ENCODE results near the gene SMIM22.
"Not testable (repeated sequence)": the region's sequence is repeated elsewhere in the genome, so short reads cannot be mapped to it uniquely, and the experiment has no call there.

The SMIM22 gene

DNA sequence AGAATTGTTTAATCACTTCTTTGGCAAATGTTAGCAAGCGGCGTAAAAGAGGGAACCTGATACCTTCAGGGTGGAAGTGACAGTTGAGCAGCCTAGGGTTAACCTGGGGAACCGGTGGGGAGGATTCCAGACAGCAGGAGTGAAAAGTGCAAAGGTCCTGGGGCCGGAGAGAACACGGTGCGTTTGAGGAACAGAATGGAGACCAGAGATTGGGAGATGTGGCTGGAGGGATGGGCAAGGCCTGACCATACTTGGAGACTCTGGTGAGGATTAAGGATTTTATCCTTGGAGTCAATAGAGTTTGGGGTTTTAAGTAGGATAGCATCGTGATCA, 25.9 kb upstream of the SMIM22 start:
- DNase-seq (ENCODE audit: low read depth), result no peak

DNA sequence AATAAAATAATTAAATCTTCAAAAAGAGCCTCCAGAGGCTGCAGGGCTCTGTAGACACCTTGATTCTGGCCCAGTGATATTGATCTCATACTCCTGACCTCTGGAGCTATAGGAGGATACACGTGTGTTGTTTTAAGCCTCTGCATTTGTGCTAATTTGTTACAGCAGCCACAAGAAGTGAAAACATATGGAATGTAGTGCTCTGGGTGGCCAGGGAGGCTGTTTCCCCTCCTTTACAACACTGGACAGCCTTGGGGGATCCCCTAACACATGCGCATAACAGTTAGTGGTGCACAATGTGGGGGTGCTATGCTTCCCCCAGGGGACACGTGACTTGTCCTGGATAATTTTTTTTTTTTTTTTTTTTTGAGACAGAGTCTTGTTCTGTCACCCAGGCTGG, 23.5 kb upstream of the SMIM22 start:
- DNase-seq (ENCODE audit: low read depth), result no peak

DNA sequence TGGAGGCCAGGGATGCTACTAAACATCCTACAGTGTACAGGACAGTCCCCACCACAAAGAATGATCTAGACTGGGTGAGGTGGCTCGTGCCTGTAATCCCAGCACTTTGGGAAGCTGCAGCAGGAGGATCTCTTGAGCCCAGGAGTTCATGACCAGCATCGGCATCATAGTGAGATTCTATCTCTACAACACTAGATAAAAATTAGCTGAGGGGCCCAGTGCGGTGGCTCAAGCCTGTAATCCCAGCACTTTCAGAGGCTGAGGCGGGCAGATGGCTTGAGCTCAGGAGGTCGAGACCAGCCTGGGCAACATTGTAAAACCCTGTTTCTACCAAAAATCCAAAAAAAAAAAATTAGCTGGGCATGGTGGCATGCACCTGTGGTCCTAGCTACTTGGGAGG, 22.8 kb upstream of the SMIM22 start:
- DNase-seq (ENCODE audit: low read depth), result no peak

DNA sequence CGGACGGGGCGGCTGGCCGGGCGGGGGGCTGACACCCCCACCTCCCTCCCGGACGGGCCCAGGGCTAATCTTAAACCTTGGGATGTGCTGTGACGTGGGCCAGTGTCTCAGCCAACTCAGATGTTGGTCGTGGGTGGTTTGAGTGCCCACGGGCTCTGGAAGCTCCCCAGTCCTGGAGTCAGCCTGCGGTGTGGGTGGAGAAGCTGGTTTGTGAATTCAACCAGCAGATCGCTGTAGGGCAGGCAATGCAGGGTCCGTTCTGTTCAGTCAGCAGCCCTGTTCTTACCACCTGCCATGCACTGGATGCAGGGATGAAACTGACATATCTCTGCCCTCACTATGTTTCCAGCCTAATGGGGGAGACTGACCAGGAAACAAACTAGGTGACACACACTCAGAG, 20.2 kb upstream of the SMIM22 start:
- no peak for DNase-seq (ENCODE audit: low read depth)

DNA sequence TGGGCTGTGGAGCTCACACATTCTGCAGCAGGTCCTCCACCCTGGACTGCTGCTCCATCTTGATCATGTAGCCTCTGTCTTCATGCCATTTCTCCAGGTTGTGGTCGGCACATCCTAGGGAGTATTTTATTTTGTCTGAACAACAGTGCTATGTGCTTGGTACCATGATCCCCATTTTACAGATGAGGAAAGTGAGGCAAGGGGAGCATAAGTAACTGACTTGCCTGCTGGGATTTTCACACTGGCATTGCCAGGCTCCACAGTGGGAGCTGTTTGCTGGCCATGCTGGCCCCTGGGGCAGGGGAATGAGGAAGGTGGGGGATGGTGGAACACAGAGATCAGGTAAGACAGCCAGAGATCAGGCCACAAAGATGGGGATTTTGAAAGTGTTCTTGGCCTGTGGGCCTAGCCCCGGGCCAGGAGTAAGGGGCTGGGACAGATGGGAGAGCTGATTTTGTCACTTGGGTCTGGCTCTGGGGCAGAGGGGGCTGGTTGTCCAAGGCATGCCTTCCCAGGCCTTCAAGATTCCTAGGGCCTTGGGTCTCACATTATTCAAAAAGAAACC, 18.9 kb upstream of the SMIM22 start:
- no peak for DNase-seq (ENCODE audit: low read depth)

DNA sequence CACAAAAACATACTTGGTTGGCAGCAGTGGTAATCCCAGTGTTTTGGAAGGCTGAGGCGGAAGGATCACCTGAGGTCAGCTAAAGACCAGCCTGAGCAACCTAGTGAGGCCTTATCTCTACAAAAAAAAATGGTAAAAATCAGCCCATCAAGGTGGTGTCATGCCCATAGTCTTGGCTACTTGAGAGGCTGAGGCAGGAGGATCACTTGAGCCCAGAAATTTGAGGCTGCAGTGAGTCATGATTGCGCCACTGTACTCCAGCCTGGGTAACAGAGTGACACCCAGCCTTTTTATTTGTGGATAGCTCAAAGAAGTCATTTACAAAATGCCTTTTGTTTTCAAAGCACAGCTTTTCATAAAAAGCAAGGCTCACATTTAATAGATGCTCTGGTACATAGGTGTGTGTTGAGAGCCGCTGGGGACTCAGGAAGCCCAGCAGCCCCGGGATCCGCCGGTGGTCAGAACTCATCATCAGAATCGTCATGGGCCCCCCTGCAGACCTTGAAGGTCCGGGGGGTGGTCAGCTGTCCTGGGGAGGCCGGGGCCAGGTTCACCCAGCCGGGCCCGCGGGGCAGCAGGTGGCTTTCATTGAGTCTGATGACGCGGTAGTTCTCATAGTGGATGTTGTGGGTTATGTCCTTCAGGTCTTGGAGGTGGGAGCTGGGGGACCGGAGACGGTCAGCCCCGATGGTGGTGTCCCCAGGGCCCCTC, 17.7 kb upstream of the SMIM22 start:
- no peak for DNase-seq (ENCODE audit: low read depth)

DNA sequence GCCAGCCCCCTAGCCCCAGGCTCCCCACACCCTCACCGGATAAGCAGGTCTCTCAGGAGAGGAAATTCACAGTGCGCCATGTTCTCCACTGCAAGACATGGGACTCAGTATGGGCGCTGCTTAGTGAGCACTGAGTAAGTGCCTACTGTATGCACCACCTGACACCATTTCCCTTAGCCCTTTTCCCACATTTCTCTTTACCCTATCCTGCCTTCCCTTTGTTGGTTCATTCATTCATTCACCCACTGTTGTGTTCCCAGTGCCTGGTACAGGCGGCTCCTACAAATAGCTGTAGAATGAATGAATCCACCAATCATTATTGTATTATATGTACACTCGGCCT, 17.1 kb upstream of the SMIM22 start:
- DNase-seq (ENCODE audit: low read depth), result no peak

DNA sequence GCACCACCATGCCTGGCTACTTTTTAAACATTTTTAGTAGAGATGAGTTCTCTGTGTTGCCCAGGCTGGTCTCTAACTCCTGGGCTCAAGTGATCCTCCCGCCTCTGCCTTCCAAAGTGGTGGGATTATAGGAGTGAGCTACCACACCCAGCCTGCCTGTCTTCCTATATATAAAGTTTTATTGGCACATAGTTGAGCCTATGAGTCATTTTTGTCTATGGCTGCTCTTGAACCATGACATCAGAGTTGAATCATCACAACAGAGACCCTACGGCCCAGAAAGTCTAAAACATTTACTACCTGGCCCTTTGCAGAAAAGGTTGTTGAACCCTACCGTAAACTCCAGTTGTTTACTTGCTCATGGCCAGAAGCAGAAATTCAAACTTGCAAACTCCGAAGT, 14.9 kb upstream of the SMIM22 start:
- DNase-seq (ENCODE audit: low read depth), result no peak

DNA sequence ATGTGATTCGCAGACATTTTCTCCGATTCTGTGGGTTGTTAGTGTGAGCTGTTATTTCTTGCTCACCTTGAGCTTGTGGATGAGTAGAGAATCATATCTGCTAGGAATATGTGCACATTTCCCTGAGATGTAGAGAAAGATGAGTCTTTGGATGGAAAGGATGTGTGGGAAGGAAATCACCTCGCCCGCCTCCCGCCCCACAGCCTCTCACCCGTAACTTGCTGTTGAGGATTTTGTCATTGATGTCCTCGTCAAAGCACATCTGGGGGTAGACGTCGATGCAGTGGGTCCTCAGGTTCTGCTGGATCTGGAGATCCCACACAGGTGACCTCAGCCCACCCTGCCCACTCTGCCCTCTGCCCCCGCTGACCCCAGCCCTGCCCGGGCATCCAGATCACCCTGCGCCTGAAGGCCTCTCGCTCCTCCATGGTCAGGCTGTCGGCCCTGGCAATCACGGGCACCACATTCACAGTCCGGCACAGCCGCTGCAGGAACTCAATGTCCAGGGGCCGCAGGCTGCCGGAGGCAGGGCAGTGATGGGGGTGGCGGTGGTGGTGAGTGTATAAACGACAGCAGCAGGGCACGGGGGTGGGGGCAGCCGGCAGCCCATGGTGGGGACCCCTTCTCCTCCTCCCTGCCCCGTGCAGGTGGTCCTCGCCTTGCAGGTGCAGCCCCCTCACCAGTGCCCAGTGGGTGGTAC, 11.8 kb upstream of the SMIM22 start:
- DNase-seq (ENCODE audit: low read depth), result no peak

DNA sequence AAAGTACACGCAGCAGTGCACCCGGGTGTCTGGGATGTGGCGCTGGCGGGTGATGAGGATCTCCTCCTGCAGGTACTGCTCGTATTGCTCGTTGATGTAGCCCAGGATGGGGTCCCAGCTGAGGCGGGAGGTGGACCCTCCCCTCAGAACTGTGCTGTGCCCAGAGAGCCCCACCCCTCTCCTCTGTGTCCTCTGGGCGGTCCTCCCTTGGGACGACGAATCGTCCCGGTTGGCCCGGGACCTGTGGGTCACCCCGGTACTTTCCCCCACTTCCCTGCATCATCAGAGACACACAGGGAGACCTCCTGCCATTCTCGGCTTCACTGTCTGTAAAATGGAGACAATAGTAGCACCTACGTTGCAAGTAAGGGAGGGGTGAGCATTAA, 11.2 kb upstream of the SMIM22 start:
- no peak for DNase-seq (ENCODE audit: low read depth)

DNA sequence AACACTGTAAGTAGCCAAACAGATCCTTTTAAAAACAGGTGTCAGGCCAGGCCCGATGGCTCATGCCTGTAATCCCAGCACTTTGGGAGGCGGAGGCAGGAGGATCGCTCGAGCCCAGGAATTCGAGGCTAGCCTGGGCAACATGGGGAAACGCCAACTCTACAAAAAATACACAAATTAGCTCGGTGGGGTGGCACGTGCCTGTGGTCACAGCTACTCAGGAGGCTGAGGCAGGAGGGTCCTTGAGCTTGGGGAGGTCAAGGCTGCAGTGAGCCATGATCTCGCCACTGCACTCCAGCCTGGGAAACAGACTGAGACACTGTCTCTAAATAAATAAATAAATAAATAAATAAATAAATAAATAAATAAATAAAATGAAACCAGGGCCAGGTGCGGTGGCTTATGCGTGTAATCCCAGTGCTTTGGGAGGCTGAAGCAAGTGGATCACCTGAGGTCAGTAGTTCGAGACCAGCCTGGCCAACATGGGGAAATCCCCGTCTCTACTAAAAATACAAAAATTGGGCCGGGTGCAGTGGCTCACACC, 10.7 kb upstream of the SMIM22 start:
- DNase-seq (ENCODE audit: low read depth), result not testable (repeated sequence)

DNA sequence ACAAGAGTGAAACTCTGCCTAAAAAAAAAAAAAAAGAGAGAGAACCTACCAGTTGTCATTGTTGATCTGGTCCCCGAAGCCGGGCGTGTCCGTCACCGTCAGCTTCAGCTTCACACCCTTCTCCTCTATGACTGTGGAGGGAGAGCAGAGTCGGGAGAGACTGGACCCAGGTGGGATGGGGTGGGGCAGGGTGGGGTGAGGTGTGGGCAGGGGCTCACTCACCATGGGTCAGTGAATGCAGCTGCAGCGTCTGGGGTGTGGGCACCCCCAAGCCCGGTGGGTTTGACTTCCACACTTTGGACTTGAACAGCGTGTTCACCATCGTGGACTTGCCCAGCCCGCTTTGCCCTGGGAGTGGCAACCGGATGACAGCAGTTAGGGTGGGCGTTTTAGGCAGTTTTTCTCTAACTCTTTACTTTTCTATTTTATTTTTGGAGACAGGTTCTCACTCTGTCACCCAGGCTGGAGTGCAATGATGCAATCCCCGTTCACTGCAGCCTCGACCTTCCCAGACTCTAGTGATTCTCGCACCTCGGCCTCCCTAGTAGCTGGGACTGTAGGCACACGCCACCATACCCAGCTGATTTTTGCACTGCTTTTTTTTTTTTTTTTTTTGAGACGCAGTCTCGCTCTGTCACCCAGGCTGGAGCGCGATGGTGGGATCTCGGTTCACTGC, 9.3 kb upstream of the SMIM22 start:
- DNase-seq (ENCODE audit: low read depth), result no peak

DNA sequence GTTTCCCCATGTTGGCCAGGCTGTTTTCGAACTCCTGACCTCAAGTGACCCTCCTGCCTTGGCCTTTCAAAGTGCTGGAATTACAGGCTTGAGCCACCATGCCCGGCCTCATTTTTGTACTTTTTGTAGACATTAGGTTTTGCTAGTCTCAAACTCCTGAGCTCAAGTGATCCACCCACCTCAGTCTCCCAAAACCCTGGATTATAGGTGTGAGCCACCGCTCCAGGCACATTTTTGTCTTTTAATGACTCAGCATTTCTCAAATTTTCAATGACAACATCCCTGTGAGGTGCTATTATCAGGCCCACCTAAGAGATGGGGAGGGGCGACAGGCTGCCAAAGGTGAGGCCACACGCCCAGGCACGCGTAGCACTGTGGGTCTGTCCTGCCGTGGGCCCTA, 8.1 kb upstream of the SMIM22 start:
- no peak for DNase-seq (ENCODE audit: low read depth)

DNA sequence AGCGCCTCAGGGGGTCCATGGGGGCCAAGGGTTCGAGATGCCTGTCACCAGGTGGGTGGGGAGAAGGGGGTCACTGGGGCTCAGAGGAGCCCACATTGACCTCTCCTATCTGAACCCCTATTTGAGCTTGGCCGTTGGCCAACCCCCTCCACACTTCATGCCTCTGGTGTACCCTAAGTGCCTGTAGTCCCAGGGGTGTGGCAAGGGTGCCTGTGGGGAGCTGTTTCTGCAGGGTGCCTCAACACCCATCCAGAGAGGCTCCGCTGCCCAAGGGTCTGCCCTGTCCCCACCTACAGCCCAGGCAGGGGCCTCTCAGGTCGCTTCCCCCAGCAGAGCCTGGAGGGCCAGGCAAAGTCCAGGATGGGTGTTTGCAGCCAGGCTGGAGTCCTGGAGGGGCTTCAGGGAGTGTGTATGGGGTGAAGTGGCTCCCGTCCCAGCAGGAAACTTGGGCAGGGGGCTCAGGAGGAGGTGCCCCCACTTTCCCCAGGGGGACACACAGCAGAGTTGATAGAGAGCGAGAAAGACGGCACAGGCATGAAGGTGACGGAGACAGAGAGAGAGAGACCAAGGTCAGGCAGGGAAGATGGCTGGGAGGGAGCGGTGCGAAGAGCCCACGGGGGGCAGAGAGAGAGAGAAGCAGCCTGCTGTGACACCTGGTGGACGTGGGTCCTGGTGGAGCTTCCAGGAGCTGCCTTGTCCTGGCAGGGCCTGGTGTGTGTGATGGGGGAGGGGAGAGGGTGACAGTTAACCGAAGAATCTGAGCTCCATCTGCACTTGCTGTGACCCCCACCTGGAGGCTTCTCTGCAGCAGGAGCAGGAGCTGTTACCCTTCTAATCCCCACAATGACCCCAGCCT, 7.3 kb upstream of the SMIM22 start, which contains the start of gene SEPTIN12:
TSS of gene SEPTIN12 (minus strand) at position 719 of the 856 bp plus-strand sequence. CDS start at position 19, 700 bp downstream.
- DNase-seq (ENCODE audit: low read depth), result no peak

DNA sequence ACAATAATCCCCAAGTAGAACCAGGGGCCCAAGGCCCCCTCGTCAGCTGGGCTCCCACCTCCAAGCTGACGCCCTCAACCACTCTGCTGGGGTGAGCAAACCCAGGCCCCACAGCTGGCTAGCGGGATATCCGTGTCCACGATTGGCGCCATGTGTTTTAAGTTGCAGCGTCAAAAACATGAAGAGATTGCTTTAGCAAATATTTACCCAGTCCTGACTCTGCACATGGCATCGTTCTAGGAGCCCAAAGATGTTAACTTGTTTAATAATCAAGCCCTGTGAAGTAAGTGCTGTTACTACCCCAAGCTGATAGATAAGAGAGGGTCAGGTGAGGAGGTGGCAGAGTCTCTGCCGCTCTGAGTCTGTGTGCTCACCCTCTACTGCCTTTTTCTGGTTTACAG, 6.7 kb upstream of the SMIM22 start:
- no peak for DNase-seq (ENCODE audit: low read depth)

DNA sequence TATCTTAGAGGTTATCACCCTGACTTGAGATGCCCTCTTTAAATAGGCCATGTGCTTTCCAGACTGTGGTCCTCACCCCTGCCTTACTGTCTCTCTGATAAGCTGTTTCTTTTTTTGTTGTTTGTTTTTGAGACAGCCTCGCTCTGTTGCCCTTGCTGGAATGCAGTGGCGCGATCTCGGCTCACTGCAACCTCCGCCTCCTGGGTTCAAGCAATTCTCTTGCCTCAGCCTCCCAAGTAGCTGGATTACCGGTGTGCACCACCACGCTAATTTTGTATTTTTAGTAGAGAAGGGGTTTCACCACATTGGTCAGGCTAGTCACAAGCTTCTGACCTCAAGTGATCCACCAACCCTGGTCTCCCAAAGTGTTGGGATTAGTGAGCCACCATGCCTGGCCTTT, 6.3 kb upstream of the SMIM22 start:
- no peak for DNase-seq (ENCODE audit: low read depth)

DNA sequence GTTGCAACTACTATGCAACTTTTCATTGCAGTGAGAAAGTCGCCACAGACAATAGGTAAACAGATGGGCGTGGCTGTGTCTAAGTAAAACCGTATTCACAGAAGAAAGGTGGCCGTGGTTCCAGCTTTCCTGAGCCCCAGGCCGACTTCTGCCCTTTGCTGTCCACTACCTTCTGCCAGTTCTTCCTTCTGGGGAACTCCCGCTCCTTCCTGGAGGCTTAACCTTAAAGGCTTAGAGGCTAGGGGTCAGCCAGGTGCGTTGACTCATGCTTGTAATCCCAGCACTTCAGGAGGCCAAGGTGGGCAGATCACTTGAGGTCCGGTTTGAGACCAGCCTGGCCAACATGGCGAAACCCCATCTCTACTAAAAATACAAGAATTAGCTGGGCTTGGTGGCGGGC, 4.9 kb upstream of the SMIM22 start:
- DNase-seq (ENCODE audit: low read depth), result no peak

DNA sequence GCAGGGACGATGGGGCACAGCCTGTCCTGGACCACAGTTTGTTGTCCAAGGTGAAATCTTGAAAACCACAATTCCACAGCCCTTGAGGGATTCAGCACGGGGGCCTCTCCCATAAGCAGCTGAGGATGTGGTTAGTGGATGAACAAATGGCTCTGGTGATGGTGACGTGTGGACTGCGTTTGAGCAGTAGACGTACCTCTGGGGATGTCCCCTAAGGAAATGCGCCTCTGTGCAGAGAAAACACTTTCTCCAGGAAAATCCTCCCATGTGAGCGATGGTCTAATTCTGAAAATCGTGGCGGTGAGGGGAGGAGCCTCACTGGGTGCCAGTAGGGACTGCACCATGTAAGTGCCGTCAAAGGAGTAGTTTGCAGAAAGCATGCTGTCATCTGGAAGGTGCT, 4.3 kb upstream of the SMIM22 start:
- DNase-seq (ENCODE audit: low read depth), result no peak

DNA sequence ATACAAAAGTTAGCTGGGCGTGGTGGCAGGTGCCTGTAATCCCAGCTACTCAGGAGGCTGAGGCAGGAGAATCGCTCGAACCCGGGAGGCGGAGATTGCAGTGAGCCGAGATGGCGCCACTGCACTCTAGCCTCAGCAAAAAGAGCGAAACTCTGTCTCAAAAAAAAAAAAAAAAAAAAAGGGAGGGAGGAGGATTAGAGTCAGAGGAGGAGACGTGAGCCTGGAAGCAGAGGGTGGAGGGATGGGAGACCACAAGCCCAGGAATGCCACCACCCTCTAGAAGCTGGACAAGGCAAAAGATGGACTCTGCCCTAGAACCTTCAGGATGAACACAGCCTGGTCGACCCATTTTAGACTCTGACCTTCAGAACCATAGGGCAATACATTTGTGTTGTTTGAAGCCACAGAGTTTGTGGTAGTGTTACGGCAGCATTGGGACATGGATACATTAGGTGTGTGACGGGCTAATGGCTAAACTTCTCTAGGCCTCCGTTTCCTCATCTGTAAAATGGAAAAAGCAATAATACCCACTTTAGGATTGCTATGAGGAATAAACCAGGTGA, 2.1 kb upstream of the SMIM22 start:
- no peak for DNase-seq (ENCODE audit: low read depth)

DNA sequence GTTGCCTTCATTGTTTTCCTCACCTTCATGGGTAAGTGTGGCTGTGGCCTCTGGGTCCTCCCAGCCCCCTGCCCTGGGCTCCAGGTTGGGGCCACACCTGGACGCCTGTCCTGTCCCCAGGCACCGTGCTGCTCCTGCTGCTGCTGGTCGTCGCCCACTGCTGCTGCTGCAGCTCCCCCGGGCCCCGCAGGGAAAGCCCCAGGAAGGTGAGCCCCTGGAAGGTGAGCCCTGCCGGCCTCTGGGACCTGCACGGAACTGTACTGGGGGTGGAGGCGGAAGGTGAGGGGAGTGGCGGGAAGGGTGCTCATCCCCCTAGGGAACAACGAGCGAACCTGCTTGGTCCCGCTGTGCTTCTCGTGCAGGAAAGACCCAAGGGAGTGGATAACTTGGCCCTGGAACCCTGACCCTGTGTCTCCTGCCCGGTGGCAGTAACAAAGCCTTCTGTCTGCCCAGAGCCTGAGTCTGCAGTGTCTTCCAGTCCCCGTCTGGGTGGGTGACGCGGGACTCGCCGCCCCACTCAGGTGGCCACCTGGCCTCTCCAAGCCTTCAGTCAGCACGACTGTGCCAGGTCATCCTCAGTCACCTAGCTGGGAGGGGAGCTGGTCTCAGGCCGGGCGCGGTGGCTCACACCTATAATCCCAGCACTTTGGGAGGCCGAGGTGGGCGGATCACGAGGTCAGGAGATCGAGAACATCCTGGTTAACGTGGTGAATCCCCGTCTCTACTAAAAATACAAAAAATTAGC, 831 bp downstream of the SMIM22 start:
- DNase-seq (ENCODE audit: low read depth), result no peak
